ENCODE data around the gene OR2W3. TPM values are rescaled to one million over a fixed set of nuclear protein-coding genes. Genes with fewer than 3 reads are reported as not detected.

The OR2W3 gene
- total RNA-seq, 1 experiment from 2014 or later: not detected

GRCh38 chr1:247862756-247863155 is 32.6 kb upstream of the OR2W3 start:
- H2AFZ ChIP-seq (ENCODE audit: low read length): no peak overlapping the region
- H3K4me3 ChIP-seq (ENCODE audit: low read length): no peak overlapping the region
- no peak overlapping the region for H3K27ac ChIP-seq (ENCODE audit: low read length)
- no peak overlapping the region for H3K9ac ChIP-seq (ENCODE audit: low read length)
- no peak overlapping the region for H3K4me2 ChIP-seq (ENCODE audit: low read depth, low read length, poor library complexity, severe bottlenecking)
- no peaks in the 10 kb centered on the region for H3K79me2 ChIP-seq (ENCODE audit: low read length)
- no peaks in the 10 kb centered on the region for H4K20me1 ChIP-seq (ENCODE audit: insufficient read depth, low read depth, low read length)
- no peaks in the 10 kb centered on the region for H3K4me1 ChIP-seq (ENCODE audit: low read length)
- H3K9me2 ChIP-seq (replicated peaks; ENCODE audit: insufficient read depth, low read length): no peaks in the 10 kb centered on the region
- no peaks in the 10 kb centered on the region for H3K27me3 ChIP-seq (ENCODE audit: low read length)
- H3K36me3 ChIP-seq (ENCODE audit: insufficient read depth, low read length): no peaks in the 10 kb centered on the region
- no peak for DNase-seq
- no peaks in the 10 kb centered on the region for H3K9me3 ChIP-seq (ENCODE audit: low read length)

DNA sequence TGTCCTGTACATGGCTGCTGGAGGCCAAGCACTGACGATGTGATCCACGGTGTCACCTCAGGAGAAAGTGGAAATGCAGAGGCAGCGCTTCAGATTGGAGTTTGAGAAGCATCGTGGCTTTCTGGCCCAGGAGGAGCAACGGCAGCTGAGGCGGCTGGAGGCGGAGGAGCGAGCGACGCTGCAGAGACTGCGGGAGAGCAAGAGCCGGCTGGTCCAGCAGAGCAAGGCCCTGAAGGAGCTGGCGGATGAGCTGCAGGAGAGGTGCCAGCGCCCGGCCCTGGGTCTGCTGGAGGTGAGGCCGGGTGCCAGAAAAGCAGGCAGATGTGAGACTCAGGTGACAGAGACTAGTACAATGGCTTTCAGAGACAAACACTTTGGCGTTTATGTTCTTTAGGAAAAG is 30.7 kb upstream of the OR2W3 start:
- Histone ChIP-seq H3K4me3 (ENCODE audit: low read length) (no peak overlapping the region), H3K4me2 (ENCODE audit: low read depth, low read length, poor library complexity, severe bottlenecking) (no peak overlapping the region), H4K20me1 (ENCODE audit: insufficient read depth, low read depth, low read length) (no peaks in the 10 kb centered on the region), H3K9me3 (ENCODE audit: low read length) (peaks cover 2% of the 10 kb centered on the region), H3K36me3 (ENCODE audit: insufficient read depth, low read length) (no peaks in the 10 kb centered on the region), H3K4me1 (ENCODE audit: low read length) (no peaks in the 10 kb centered on the region), H3K9ac (ENCODE audit: low read length) (no peak overlapping the region), H2AFZ (ENCODE audit: low read length) (no peak overlapping the region), H3K27me3 (ENCODE audit: low read length) (no peaks in the 10 kb centered on the region), H3K9me2 (replicated peaks; ENCODE audit: insufficient read depth, low read length) (no peaks in the 10 kb centered on the region), H3K79me2 (ENCODE audit: low read length) (no peaks in the 10 kb centered on the region), H3K27ac (ENCODE audit: low read length) (no peak overlapping the region)
- no peak for DNase-seq

- Histone ChIP-seq H3K9ac (ENCODE audit: low read length) (no peak overlapping the region), H3K79me2 (ENCODE audit: low read length) (no peaks in the 10 kb centered on the region), H3K9me2 (replicated peaks; ENCODE audit: insufficient read depth, low read length) (no peaks in the 10 kb centered on the region), H4K20me1 (ENCODE audit: insufficient read depth, low read depth, low read length) (no peaks in the 10 kb centered on the region), H3K4me1 (ENCODE audit: low read length) (no peaks in the 10 kb centered on the region), H3K27ac (ENCODE audit: low read length) (no peak overlapping the region), H3K9me3 (ENCODE audit: low read length) (peaks cover 10% of the 10 kb centered on the region), H2AFZ (ENCODE audit: low read length) (no peak overlapping the region), H3K27me3 (ENCODE audit: low read length) (no peaks in the 10 kb centered on the region), H3K4me2 (ENCODE audit: low read depth, low read length, poor library complexity, severe bottlenecking) (no peak overlapping the region), H3K4me3 (ENCODE audit: low read length) (no peak overlapping the region), H3K36me3 (ENCODE audit: insufficient read depth, low read length) (no peaks in the 10 kb centered on the region)
- DNase-seq: no peak
Observed at GRCh38 chr1:247865416-247865815, 30.0 kb upstream of the OR2W3 start.

GRCh38 chr1:247883346-247883745 is 12.0 kb upstream of the OR2W3 start:
- no peak for DNase-seq
- Histone ChIP-seq H3K9me2 (replicated peaks; ENCODE audit: insufficient read depth, low read length) (no peaks in the 10 kb centered on the region), H2AFZ (ENCODE audit: low read length) (no peak overlapping the region), H4K20me1 (ENCODE audit: insufficient read depth, low read depth, low read length) (no peaks in the 10 kb centered on the region), H3K79me2 (ENCODE audit: low read length) (no peaks in the 10 kb centered on the region), H3K4me3 (ENCODE audit: low read length) (no peak overlapping the region), H3K36me3 (ENCODE audit: insufficient read depth, low read length) (no peaks in the 10 kb centered on the region), H3K9me3 (ENCODE audit: low read length) (no peaks in the 10 kb centered on the region), H3K27ac (ENCODE audit: low read length) (no peak overlapping the region), H3K4me1 (ENCODE audit: low read length) (no peaks in the 10 kb centered on the region), H3K9ac (ENCODE audit: low read length) (no peak overlapping the region), H3K27me3 (ENCODE audit: low read length) (no peaks in the 10 kb centered on the region), H3K4me2 (ENCODE audit: low read depth, low read length, poor library complexity, severe bottlenecking) (no peak overlapping the region)

- Histone ChIP-seq H3K27me3 (ENCODE audit: low read length) (no peaks in the 10 kb centered on the region), H3K4me3 (ENCODE audit: low read length) (no peak overlapping the region), H3K9me3 (ENCODE audit: low read length) (no peaks in the 10 kb centered on the region), H3K9ac (ENCODE audit: low read length) (no peak overlapping the region), H3K36me3 (ENCODE audit: insufficient read depth, low read length) (no peaks in the 10 kb centered on the region), H4K20me1 (ENCODE audit: insufficient read depth, low read depth, low read length) (no peaks in the 10 kb centered on the region), H3K4me1 (ENCODE audit: low read length) (no peaks in the 10 kb centered on the region), H3K9me2 (replicated peaks; ENCODE audit: insufficient read depth, low read length) (no peaks in the 10 kb centered on the region), H3K27ac (ENCODE audit: low read length) (no peak overlapping the region), H3K4me2 (ENCODE audit: low read depth, low read length, poor library complexity, severe bottlenecking) (no peak overlapping the region), H2AFZ (ENCODE audit: low read length) (no peak overlapping the region), H3K79me2 (ENCODE audit: low read length) (no peaks in the 10 kb centered on the region)
- DNase-seq: no peak
Observed at GRCh38 chr1:247884797-247885413, 10.5 kb upstream of the OR2W3 start.

- Histone ChIP-seq H4K20me1 (ENCODE audit: insufficient read depth, low read depth, low read length) (no peaks in the 10 kb centered on the region), H3K9me2 (replicated peaks; ENCODE audit: insufficient read depth, low read length) (no peaks in the 10 kb centered on the region), H3K4me2 (ENCODE audit: low read depth, low read length, poor library complexity, severe bottlenecking) (no peak overlapping the region), H3K36me3 (ENCODE audit: insufficient read depth, low read length) (no peaks in the 10 kb centered on the region), H3K9me3 (ENCODE audit: low read length) (no peaks in the 10 kb centered on the region), H3K9ac (ENCODE audit: low read length) (no peak overlapping the region), H3K4me1 (ENCODE audit: low read length) (no peaks in the 10 kb centered on the region), H3K27ac (ENCODE audit: low read length) (no peak overlapping the region), H3K4me3 (ENCODE audit: low read length) (no peak overlapping the region), H2AFZ (ENCODE audit: low read length) (no peak overlapping the region), H3K27me3 (ENCODE audit: low read length) (no peaks in the 10 kb centered on the region), H3K79me2 (ENCODE audit: low read length) (no peaks in the 10 kb centered on the region)
- DNase-seq: no peak
Observed at GRCh38 chr1:247895976-247896375, 589 bp downstream of the OR2W3 start.

- H3K4me1 ChIP-seq (ENCODE audit: low read length): no peaks in the 10 kb centered on the region
- H3K36me3 ChIP-seq (ENCODE audit: insufficient read depth, low read length): no peaks in the 10 kb centered on the region
- 0 out of 2 replicates have a peak, but pooled peaks cover 3% of the 10 kb centered on the region for H3K9me3 ChIP-seq (ENCODE audit: low read length)
- H3K27ac ChIP-seq (ENCODE audit: low read length): no peak overlapping the region
- H4K20me1 ChIP-seq (ENCODE audit: insufficient read depth, low read depth, low read length): no peaks in the 10 kb centered on the region
- no peaks in the 10 kb centered on the region for H3K27me3 ChIP-seq (ENCODE audit: low read length)
- no peak overlapping the region for H3K4me3 ChIP-seq (ENCODE audit: low read length)
- H3K4me2 ChIP-seq (ENCODE audit: low read depth, low read length, poor library complexity, severe bottlenecking): no peak overlapping the region
- no peak overlapping the region for H2AFZ ChIP-seq (ENCODE audit: low read length)
- no peaks in the 10 kb centered on the region for H3K9me2 ChIP-seq (replicated peaks; ENCODE audit: insufficient read depth, low read length)
- no peak for DNase-seq
- H3K79me2 ChIP-seq (ENCODE audit: low read length): no peaks in the 10 kb centered on the region
- no peak overlapping the region for H3K9ac ChIP-seq (ENCODE audit: low read length)
Observed at GRCh38 chr1:247904122-247904521, 8.7 kb downstream of the OR2W3 start.

GRCh38 chr1:247905181-247905580 is 9.8 kb downstream of the OR2W3 start:
- no peaks in the 10 kb centered on the region for H3K9me2 ChIP-seq (replicated peaks; ENCODE audit: insufficient read depth, low read length)
- no peak overlapping the region for H3K27ac ChIP-seq (ENCODE audit: low read length)
- H3K4me3 ChIP-seq (ENCODE audit: low read length): no peak overlapping the region
- H4K20me1 ChIP-seq (ENCODE audit: insufficient read depth, low read depth, low read length): no peaks in the 10 kb centered on the region
- no peaks in the 10 kb centered on the region for H3K79me2 ChIP-seq (ENCODE audit: low read length)
- no peaks in the 10 kb centered on the region for H3K36me3 ChIP-seq (ENCODE audit: insufficient read depth, low read length)
- no peak overlapping the region for H3K9ac ChIP-seq (ENCODE audit: low read length)
- DNase-seq: no peak
- H2AFZ ChIP-seq (ENCODE audit: low read length): no peak overlapping the region
- H3K4me1 ChIP-seq (ENCODE audit: low read length): no peaks in the 10 kb centered on the region
- no peak overlapping the region for H3K4me2 ChIP-seq (ENCODE audit: low read depth, low read length, poor library complexity, severe bottlenecking)
- H3K27me3 ChIP-seq (ENCODE audit: low read length): no peaks in the 10 kb centered on the region
- 0 out of 2 replicates have a peak, but pooled peaks cover 3% of the 10 kb centered on the region for H3K9me3 ChIP-seq (ENCODE audit: low read length)
